Measurements from ENCODE around the gene ANXA2. TPM values are rescaled to one million over a fixed set of nuclear protein-coding genes. Genes with fewer than 3 reads are reported as not detected.
"Not testable (repeated sequence)": the region's sequence is repeated elsewhere in the genome, so short reads cannot be mapped to it uniquely, and the experiment has no call there.

Gene ANXA2
- total and polyA plus RNA-seq, 4 donors: 851 to 1,294 (median 1,171) TPM

GRCh38 chr15:60363087-60363549, 34.7 kb downstream of the ANXA2 start:
- H3K9ac ChIP-seq (ENCODE audit: insufficient read depth in 1 of 2, low read length in 2 of 2): no peak overlapping the region
- WGBS, 2 donors: 48 to 53% methylated on average over 2 of the region's 2 CpGs
- DNase-seq: peak in 1 of 3 donors; percentile 32

DNA sequence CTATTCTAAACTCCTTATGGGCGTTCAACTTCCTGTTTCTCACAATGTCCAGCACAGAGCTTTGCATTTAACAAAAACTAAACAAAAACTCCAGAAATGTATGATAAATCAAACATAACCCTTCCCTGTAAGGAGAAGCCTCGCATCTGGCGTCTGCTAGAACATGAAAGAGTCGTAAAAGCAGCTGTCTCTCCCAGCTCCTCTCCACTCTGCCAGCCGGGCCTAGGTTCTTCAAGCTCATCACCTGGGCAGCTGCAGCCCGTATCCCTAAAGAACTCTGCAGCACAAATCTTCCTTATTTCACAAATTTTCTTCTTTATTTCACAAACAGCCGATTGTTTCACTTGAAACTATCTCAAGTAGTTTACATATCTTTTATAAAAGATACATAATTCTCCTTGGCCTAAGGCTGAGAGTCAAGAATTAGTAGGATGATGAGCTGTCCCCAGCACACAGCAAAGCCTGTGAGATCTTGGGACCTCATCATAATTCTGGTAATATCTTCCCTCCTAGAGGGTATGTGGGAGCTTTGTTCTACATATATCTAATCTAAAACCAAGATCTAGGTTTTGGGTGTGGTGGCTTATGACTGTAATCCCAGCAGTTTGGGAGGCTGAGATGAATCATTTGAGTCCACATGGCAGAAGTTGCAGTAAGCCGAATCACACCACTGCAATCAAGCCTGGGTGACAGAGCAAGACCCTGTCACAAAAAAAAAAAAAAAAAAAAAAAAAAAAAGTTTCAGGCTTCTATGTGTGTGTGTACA, 35.3 kb downstream of the ANXA2 start:
- no peaks in the 10 kb centered on the region for H3K27me3 ChIP-seq (ENCODE audit: control insufficient read depth in 3 of 3, insufficient read depth in 3 of 3, low read length in 2 of 3)
- peaks cover 7 to 29% (median 23%) of the 10 kb centered on the region in 4 donors for H3K36me3 ChIP-seq (ENCODE audit: control insufficient read depth in 4 of 4, insufficient read depth in 4 of 4, low read length in 4 of 4)
- H3K4me3 ChIP-seq: no peak overlapping the region
- peak in 2 of 3 donors; percentile 37 to 69 for DNase-seq
- H3K27ac ChIP-seq (ENCODE audit: low read depth in 1 of 2, low read length in 1 of 2): peak overlapping the region; percentile 46 to 67
- H3K4me1 ChIP-seq (ENCODE audit: control insufficient read depth in 5 of 5, insufficient read depth in 5 of 5, low read length in 5 of 5): peaks cover 0 to 24% (median 15%) of the 10 kb centered on the region in 5 donors
- peak; percentile 55 for ATAC-seq (ENCODE audit: insufficient read depth, low FRiP score)
- H3K9me3 ChIP-seq (ENCODE audit: control insufficient read depth in 4 of 4, insufficient read depth in 3 of 4, low read length in 3 of 4): no peaks in the 10 kb centered on the region
- TF ChIP-seq, protein P1, sequence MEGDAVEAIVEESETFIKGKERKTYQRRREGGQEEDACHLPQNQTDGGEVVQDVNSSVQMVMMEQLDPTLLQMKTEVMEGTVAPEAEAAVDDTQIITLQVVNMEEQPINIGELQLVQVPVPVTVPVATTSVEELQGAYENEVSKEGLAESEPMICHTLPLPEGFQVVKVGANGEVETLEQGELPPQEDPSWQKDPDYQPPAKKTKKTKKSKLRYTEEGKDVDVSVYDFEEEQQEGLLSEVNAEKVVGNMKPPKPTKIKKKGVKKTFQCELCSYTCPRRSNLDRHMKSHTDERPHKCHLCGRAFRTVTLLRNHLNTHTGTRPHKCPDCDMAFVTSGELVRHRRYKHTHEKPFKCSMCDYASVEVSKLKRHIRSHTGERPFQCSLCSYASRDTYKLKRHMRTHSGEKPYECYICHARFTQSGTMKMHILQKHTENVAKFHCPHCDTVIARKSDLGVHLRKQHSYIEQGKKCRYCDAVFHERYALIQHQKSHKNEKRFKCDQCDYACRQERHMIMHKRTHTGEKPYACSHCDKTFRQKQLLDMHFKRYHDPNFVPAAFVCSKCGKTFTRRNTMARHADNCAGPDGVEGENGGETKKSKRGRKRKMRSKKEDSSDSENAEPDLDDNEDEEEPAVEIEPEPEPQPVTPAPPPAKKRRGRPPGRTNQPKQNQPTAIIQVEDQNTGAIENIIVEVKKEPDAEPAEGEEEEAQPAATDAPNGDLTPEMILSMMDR (IDR thresholded peaks at IDR 0.05; ENCODE audit: control extremely low read depth, extremely low read depth): no peak
- 52 to 69% methylated on average over 8 of the region's 8 CpGs for WGBS, 2 donors
- H3K9ac ChIP-seq (ENCODE audit: insufficient read depth in 1 of 2, low read length in 2 of 2): no peak overlapping the region

More at GRCh38 chr15:60363087-60363549, 34.7 kb downstream of the ANXA2 start:
- Histone ChIP-seq H3K9me3 (ENCODE audit: control insufficient read depth in 4 of 4, insufficient read depth in 3 of 4, low read length in 3 of 4) (no peaks in the 10 kb centered on the region), H3K4me1 (ENCODE audit: control insufficient read depth in 5 of 5, insufficient read depth in 5 of 5, low read length in 5 of 5) (peaks cover 0 to 24% (median 15%) of the 10 kb centered on the region in 5 donors), H3K27ac (ENCODE audit: low read depth in 1 of 2, low read length in 1 of 2) (peak overlapping the region in 1 of 2 donors; percentile 40), H3K27me3 (ENCODE audit: control insufficient read depth in 3 of 3, insufficient read depth in 3 of 3, low read length in 2 of 3) (no peaks in the 10 kb centered on the region), H3K4me3 (no peak overlapping the region), H3K36me3 (ENCODE audit: control insufficient read depth in 4 of 4, insufficient read depth in 4 of 4, low read length in 4 of 4) (peaks cover 7 to 29% (median 23%) of the 10 kb centered on the region in 4 donors)
- TF ChIP-seq, protein P1 (IDR thresholded peaks at IDR 0.05; ENCODE audit: control extremely low read depth, extremely low read depth): no peak
- no peak for ATAC-seq (ENCODE audit: insufficient read depth, low FRiP score)

GRCh38 chr15:60359738-60360137, 38.0 kb downstream of the ANXA2 start:
- TF ChIP-seq, protein P1 (IDR thresholded peaks at IDR 0.05; ENCODE audit: control extremely low read depth, extremely low read depth): peak; percentile 48
- peaks cover 0 to 24% (median 15%) of the 10 kb centered on the region in 5 donors for H3K4me1 ChIP-seq (ENCODE audit: control insufficient read depth in 5 of 5, insufficient read depth in 5 of 5, low read length in 5 of 5)
- H3K27ac ChIP-seq (ENCODE audit: low read depth in 1 of 2, low read length in 1 of 2): peak overlapping the region in 1 of 2 donors; percentile 61
- ATAC-seq (ENCODE audit: insufficient read depth, low FRiP score); H3K9me3 ChIP-seq (ENCODE audit: control insufficient read depth in 4 of 4, insufficient read depth in 3 of 4, low read length in 3 of 4); H3K27me3 ChIP-seq (ENCODE audit: control insufficient read depth in 3 of 3, insufficient read depth in 3 of 3, low read length in 2 of 3); H3K9ac ChIP-seq (ENCODE audit: insufficient read depth in 1 of 2, low read length in 2 of 2); H3K4me3 ChIP-seq: not testable (repeated sequence)
- DNase-seq: peak; percentile 67 to 86 (median 79)
- 66 to 73% methylated on average over 10 of the region's 10 CpGs for WGBS, 2 donors
- peaks cover 16 to 49% (median 43%) of the 10 kb centered on the region in 4 donors for H3K36me3 ChIP-seq (ENCODE audit: control insufficient read depth in 4 of 4, insufficient read depth in 4 of 4, low read length in 4 of 4)
